Transverse colon (tissue), 3 donors: Measurements from ENCODE around the gene ARPP21.

Experiments used
- POLR2A ChIP-seq: fragments of 450-650 bp; IDR thresholded peaks from one replicate; pipeline ENCODE4 v1.6.1; 2016; ENCODE audit warnings: antibody characterized with exemption, mild to moderate bottlenecking, moderate library complexity
- TF ChIP-seq, protein P1 (sequence below), 5 experiments: fragments of 200-600 bp in 3 of 5; fragments of 450-650 bp in 2 of 5; sonication (generic) in 3 of 5; IDR thresholded peaks; 1 replicate in 2 of 5; 2 replicates in 3 of 5; pipeline ENCODE4 v1.5.1; 2016 to 2017; ENCODE audit warnings: antibody characterized with exemption in 5 of 5, inconsistent platforms in 3 of 5, mild to moderate bottlenecking in 2 of 5, moderate library complexity in 1 of 5

GRCh38 chr3:35744419-35744818 is 105.1 kb downstream of the ARPP21 start:
- TF ChIP-seq, protein P1, sequence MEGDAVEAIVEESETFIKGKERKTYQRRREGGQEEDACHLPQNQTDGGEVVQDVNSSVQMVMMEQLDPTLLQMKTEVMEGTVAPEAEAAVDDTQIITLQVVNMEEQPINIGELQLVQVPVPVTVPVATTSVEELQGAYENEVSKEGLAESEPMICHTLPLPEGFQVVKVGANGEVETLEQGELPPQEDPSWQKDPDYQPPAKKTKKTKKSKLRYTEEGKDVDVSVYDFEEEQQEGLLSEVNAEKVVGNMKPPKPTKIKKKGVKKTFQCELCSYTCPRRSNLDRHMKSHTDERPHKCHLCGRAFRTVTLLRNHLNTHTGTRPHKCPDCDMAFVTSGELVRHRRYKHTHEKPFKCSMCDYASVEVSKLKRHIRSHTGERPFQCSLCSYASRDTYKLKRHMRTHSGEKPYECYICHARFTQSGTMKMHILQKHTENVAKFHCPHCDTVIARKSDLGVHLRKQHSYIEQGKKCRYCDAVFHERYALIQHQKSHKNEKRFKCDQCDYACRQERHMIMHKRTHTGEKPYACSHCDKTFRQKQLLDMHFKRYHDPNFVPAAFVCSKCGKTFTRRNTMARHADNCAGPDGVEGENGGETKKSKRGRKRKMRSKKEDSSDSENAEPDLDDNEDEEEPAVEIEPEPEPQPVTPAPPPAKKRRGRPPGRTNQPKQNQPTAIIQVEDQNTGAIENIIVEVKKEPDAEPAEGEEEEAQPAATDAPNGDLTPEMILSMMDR (IDR thresholded peaks at IDR 0.05), result no peak
- TF ChIP-seq POLR2A, result no peak
